ENCODE measurements around the gene BSG. TPM values are rescaled to one million over a fixed set of nuclear protein-coding genes. Genes with fewer than 3 reads are reported as not detected.
A peak's percentile ranks its signal among the peaks of the same experiment; 100 is the strongest.
"Not testable (repeated sequence)": the region's sequence is repeated elsewhere in the genome, so short reads cannot be mapped to it uniquely, and the experiment has no call there.

The BSG gene
- total RNA-seq, 1 donor from 2014 or later, result 353 TPM

DNA sequence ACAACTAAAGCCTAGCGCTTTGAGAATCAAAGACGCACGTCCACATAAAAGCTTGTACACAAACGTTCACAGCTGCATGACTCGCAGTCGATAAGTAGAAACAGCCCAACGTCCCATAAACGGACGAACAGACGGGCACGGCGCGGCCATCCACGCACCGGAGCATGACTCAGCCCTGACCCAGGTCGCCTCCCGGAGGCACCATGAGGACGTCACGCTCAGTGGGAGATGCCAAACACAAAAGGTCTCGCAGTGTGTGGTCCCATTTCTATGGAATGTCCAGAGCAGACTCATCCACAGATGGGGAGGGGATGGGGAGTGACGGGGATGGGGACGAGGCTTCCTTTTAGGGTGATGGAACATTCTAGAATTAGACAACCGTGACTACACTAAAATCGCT, 51.6 kb downstream of the BSG start:
- peak overlapping the region; percentile 25 for H3K4me3 Mint-ChIP-seq (ENCODE audit: unreplicated experiment)
- TF ChIP-seq, protein P1, sequence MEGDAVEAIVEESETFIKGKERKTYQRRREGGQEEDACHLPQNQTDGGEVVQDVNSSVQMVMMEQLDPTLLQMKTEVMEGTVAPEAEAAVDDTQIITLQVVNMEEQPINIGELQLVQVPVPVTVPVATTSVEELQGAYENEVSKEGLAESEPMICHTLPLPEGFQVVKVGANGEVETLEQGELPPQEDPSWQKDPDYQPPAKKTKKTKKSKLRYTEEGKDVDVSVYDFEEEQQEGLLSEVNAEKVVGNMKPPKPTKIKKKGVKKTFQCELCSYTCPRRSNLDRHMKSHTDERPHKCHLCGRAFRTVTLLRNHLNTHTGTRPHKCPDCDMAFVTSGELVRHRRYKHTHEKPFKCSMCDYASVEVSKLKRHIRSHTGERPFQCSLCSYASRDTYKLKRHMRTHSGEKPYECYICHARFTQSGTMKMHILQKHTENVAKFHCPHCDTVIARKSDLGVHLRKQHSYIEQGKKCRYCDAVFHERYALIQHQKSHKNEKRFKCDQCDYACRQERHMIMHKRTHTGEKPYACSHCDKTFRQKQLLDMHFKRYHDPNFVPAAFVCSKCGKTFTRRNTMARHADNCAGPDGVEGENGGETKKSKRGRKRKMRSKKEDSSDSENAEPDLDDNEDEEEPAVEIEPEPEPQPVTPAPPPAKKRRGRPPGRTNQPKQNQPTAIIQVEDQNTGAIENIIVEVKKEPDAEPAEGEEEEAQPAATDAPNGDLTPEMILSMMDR (IDR thresholded peaks at IDR 0.05; ENCODE audit: unreplicated experiment), result no peak
- peaks cover 8% of the 10 kb centered on the region for H3K36me3 Mint-ChIP-seq (ENCODE audit: low read depth, unreplicated experiment)
- no peak overlapping the region for H3K27ac Mint-ChIP-seq (ENCODE audit: unreplicated experiment)
- no peaks in the 10 kb centered on the region for H3K4me1 Mint-ChIP-seq (ENCODE audit: unreplicated experiment)
- no peaks in the 10 kb centered on the region for H3K9me3 Mint-ChIP-seq (ENCODE audit: unreplicated experiment)
- DNase-seq (ENCODE audit: low spot score), result no peak
- peaks cover 8% of the 10 kb centered on the region for H3K27me3 Mint-ChIP-seq (ENCODE audit: unreplicated experiment)

DNA sequence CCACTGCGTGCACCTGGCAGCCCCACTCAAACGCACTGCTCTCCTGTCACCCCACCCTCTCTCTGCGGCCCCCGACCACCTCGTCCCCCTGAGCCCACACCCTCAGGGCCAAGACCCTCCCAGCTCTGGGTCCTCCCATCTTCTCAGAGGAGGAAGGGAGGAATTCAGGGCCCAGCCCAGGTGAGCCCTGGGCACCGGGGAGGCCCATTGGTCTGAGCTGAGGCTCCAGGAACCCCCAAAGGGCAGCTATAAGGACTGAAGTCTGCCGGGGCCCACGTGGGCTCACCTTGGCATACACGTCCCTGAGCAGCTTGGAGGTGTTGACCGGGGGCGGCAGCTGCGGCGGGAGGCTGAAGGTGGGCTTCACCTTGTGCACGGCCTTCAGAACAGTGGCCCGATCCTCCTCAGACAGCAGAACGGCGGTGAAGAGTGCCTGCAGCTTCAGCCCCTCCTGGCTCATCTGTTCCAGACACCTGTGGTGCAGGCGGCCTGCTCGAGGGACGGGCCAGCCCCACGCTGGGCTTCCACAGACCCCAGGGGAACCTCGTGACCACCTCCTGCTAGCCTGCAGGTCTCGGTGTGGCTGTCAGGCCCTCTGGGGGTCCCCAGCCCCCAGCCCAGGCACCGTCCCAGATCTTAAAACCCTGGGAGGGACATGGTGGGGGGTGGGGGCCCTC, 52.2 kb downstream of the BSG start:
- Mint-ChIP-seq H3K27ac (ENCODE audit: unreplicated experiment) (no peak overlapping the region), H3K4me1 (ENCODE audit: unreplicated experiment) (no peaks in the 10 kb centered on the region), H3K27me3 (ENCODE audit: unreplicated experiment) (peaks cover 8% of the 10 kb centered on the region), H3K36me3 (ENCODE audit: low read depth, unreplicated experiment) (peaks cover 8% of the 10 kb centered on the region), H3K9me3 (ENCODE audit: unreplicated experiment) (no peaks in the 10 kb centered on the region), H3K4me3 (ENCODE audit: unreplicated experiment) (no peak overlapping the region)
- TF ChIP-seq, protein P1 (IDR thresholded peaks at IDR 0.05; ENCODE audit: unreplicated experiment), result no peak
- DNase-seq (ENCODE audit: low spot score), result no peak

DNA sequence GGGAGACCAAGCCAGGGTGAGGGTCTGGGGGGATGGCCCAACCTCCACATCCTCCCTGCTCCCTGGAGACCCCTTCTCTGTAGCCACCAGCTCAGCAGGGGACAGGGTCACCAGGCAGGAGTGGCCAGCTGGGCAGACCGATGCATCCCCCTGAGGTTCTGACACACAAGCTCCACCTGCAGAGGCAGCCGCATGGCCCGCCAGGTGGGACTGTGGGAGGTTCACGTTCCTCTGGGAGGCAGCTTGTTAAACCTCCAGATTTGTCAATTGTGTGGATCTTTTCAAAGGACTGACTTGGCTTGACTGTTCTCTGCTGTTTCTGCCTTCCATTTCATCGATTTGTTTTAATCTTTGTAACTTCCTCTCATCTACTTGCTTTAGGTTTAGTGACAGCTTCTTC, 52.9 kb downstream of the BSG start:
- TF ChIP-seq, protein P1 (IDR thresholded peaks at IDR 0.05; ENCODE audit: unreplicated experiment), result no peak

DNA sequence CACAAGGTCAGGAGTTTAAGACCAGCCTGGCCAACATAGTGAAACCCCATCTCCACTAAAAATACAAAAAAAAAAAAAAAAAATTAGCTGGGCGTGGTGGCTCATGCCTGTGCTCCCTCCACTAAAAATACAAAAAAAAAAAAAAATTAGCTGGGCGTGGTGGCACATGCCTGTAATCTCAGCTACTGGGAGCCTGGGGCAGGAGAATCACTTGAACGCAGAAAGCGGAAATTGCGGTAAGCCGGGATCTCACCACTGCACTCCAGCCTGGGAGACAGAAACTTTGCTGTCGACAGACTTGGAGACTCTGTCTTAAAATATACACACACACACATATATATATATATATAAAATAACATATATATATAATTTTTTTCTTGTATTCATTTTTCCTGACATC, 54.2 kb downstream of the BSG start:
- not testable (repeated sequence) for H3K4me3 Mint-ChIP-seq (ENCODE audit: unreplicated experiment); H3K4me1 Mint-ChIP-seq (ENCODE audit: unreplicated experiment); DNase-seq (ENCODE audit: low spot score); H3K9me3 Mint-ChIP-seq (ENCODE audit: unreplicated experiment); H3K27ac Mint-ChIP-seq (ENCODE audit: unreplicated experiment); H3K27me3 Mint-ChIP-seq (ENCODE audit: unreplicated experiment)
- peaks cover 14% of the 10 kb centered on the region for H3K36me3 Mint-ChIP-seq (ENCODE audit: low read depth, unreplicated experiment)

More for the DNA sequence above, 52.9 kb downstream of the BSG start:
- no peak for DNase-seq (ENCODE audit: low spot score)
- H3K9me3 Mint-ChIP-seq (ENCODE audit: unreplicated experiment), result no peaks in the 10 kb centered on the region
- peak overlapping the region; percentile 64 for H3K4me3 Mint-ChIP-seq (ENCODE audit: unreplicated experiment)
- no peaks in the 10 kb centered on the region for H3K4me1 Mint-ChIP-seq (ENCODE audit: unreplicated experiment)
- H3K36me3 Mint-ChIP-seq (ENCODE audit: low read depth, unreplicated experiment), result peaks cover 9% of the 10 kb centered on the region
- no peak overlapping the region for H3K27ac Mint-ChIP-seq (ENCODE audit: unreplicated experiment)
- peaks cover 8% of the 10 kb centered on the region for H3K27me3 Mint-ChIP-seq (ENCODE audit: unreplicated experiment)

DNA sequence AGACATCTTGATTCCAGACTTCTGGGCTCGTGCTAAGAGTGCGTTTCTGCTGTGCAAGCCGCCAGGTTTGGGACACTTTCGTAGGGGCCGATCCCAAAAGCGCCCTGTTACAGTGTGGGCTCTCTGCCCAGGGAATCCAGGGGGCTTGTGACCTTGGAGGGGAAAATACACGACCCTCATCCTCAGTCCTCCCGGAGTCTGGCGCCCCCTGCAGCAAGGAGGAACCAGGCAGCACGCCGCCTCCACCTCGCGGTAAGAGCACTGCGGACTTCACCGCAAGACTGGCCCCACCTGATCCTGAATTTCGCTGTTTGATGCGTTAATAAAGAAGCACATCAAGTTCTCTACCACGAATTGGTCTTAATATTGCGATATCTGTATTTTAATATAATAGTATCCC, 55.8 kb downstream of the BSG start:
- no peak for DNase-seq (ENCODE audit: low spot score)
- no peaks in the 10 kb centered on the region for H3K9me3 Mint-ChIP-seq (ENCODE audit: unreplicated experiment)
- TF ChIP-seq, protein P1 (IDR thresholded peaks at IDR 0.05; ENCODE audit: unreplicated experiment), result peak; percentile 35
- H3K4me1 Mint-ChIP-seq (ENCODE audit: unreplicated experiment), result no peaks in the 10 kb centered on the region
- peak overlapping the region; percentile 24 for H3K27ac Mint-ChIP-seq (ENCODE audit: unreplicated experiment)
- H3K36me3 Mint-ChIP-seq (ENCODE audit: low read depth, unreplicated experiment), result peaks cover 14% of the 10 kb centered on the region
- H3K27me3 Mint-ChIP-seq (ENCODE audit: unreplicated experiment), result peaks cover 11% of the 10 kb centered on the region
- H3K4me3 Mint-ChIP-seq (ENCODE audit: unreplicated experiment), result no peak overlapping the region

- H3K27ac Mint-ChIP-seq (ENCODE audit: unreplicated experiment); H3K9me3 Mint-ChIP-seq (ENCODE audit: unreplicated experiment); H3K4me3 Mint-ChIP-seq (ENCODE audit: unreplicated experiment); DNase-seq (ENCODE audit: low spot score); H3K27me3 Mint-ChIP-seq (ENCODE audit: unreplicated experiment); H3K4me1 Mint-ChIP-seq (ENCODE audit: unreplicated experiment): not testable (repeated sequence)
- H3K36me3 Mint-ChIP-seq (ENCODE audit: low read depth, unreplicated experiment), result peaks cover 14% of the 10 kb centered on the region
Measured at GRCh38 chr19:629515-629914, 57.1 kb downstream of the BSG start.
